ENCODE data around the gene HLA-A. TPM values are rescaled to one million over a fixed set of nuclear protein-coding genes. Genes with fewer than 3 reads are reported as not detected.

The HLA-A gene
- total and polyA plus RNA-seq, 2 of the 13 experiments (the other 11 are each of a cell fraction or from before 2014, with no cell fraction given), result 345 to 527 TPM

GRCh38 chr6:29908710-29909109 lies 33.6 kb upstream of the HLA-A start:
- 24% methylated on average over 5 of the region's 6 CpGs for WGBS (ENCODE audit: low lambda C conversion rate)
- H3K27ac ChIP-seq (ENCODE audit: extremely low read length, insufficient read depth, low read length), result peak overlapping the region; percentile 89
- in situ Hi-C loops (cut with HindIII; ENCODE audit: extremely low pct_ligation_motif_present, low pct_unique_long_range_greater_than_20kb) (no loop called here), intact Hi-C loops (cut with micrococcal nuclease; ENCODE audit: unreplicated experiment) (loop anchor here (1.0 to 5.0 kb wide), 2 partner anchors 34 to 59 kb away; partner anchors contain the start of gene HLA-A)
- no peaks in the 10 kb centered on the region for H3K79me2 ChIP-seq (ENCODE audit: insufficient read depth, low read length)
- H3K9ac ChIP-seq (ENCODE audit: insufficient read depth, low read depth, low read length), result peak overlapping the region; percentile 71
- ATAC-seq (peak; percentile 57), FAIRE-seq (no peak), DNase-seq (ENCODE audit: low spot score) (no peak)
- peak overlapping the region; percentile 85 for H3K4me2 ChIP-seq (ENCODE audit: low read depth, low read length)
- H3K27me3 ChIP-seq (ENCODE audit: control insufficient read depth in 1 of 2, insufficient read depth in 2 of 2, low read length in 2 of 2), result no peaks in the 10 kb centered on the region
- CTCF ChIA-PET (ENCODE audit: low intra/inter-chr PET ratio, low total read pairs), result no interaction called here
- peak overlapping the region in 2 of 3 experiments; percentile 43 to 65; a peak in 4 of 6 replicates for H3K4me3 ChIP-seq (replicated peaks in 1 of 3; ENCODE audit: insufficient read depth in 1 of 3, low read depth in 2 of 3, low read length in 3 of 3)
- TF ChIP-seq KDM5A (IDR thresholded peaks at IDR 0.05; ENCODE audit: borderline replicate concordance, low read length), result no peak
- no peak for TF ChIP-seq BCLAF1 (IDR thresholded peaks at IDR 0.05)
- TF ChIP-seq POGZ (CRISPR knock-in tag; IDR thresholded peaks at IDR 0.05), result no peak
- H2AFZ ChIP-seq (ENCODE audit: low read length), result no peak overlapping the region
- H3K9me3 ChIP-seq (ENCODE audit: low read length), result no peaks in the 10 kb centered on the region
- no TSS peak for BruUV-seq (replicated peaks)
- POLR2A ChIA-PET, result interaction anchor here (0.7 to 1.8 kb wide), 5 partner anchors 18 to 69 kb away, joined by 3 to 17 read pairs (median 4); no protein-coding TSS in a partner anchor
- H4K20me1 ChIP-seq (ENCODE audit: insufficient read depth, low read length), result no peaks in the 10 kb centered on the region
- H3K36me3 ChIP-seq (replicated peaks in 1 of 2; ENCODE audit: control insufficient read depth in 1 of 2, insufficient read depth in 2 of 2, low read length in 2 of 2), result no peaks in the 10 kb centered on the region
- H3K4me1 ChIP-seq (ENCODE audit: insufficient read depth, low read length), result peaks cover 88% of the 10 kb centered on the region

GRCh38 chr6:29909985-29910384 lies 32.3 kb upstream of the HLA-A start:
- Histone ChIP-seq H4K20me1 (ENCODE audit: insufficient read depth, low read length) (no peaks in the 10 kb centered on the region), H2AFZ (ENCODE audit: low read length) (no peak overlapping the region), H3K27ac (ENCODE audit: extremely low read length, insufficient read depth, low read length) (no peak overlapping the region), H3K4me2 (ENCODE audit: low read depth, low read length) (no peak overlapping the region), H3K9me3 (ENCODE audit: low read length) (no peaks in the 10 kb centered on the region), H3K27me3 (ENCODE audit: control insufficient read depth in 1 of 2, insufficient read depth in 2 of 2, low read length in 2 of 2) (no peaks in the 10 kb centered on the region), H3K4me1 (ENCODE audit: insufficient read depth, low read length) (peaks cover 79% of the 10 kb centered on the region), H3K79me2 (ENCODE audit: insufficient read depth, low read length) (no peaks in the 10 kb centered on the region), H3K9ac (ENCODE audit: insufficient read depth, low read depth, low read length) (no peak overlapping the region), H3K4me3 (replicated peaks in 1 of 3; ENCODE audit: insufficient read depth in 1 of 3, low read depth in 2 of 3, low read length in 3 of 3) (no peak overlapping the region), H3K36me3 (replicated peaks in 1 of 2; ENCODE audit: control insufficient read depth in 1 of 2, insufficient read depth in 2 of 2, low read length in 2 of 2) (no peaks in the 10 kb centered on the region)
- FAIRE-seq (no peak), DNase-seq (ENCODE audit: low spot score) (no peak), ATAC-seq (no peak)
- no TSS peak for BruUV-seq (replicated peaks)
- ChIA-PET CTCF (ENCODE audit: low intra/inter-chr PET ratio, low total read pairs) (no interaction called here), POLR2A (interaction anchor here (0.6 kb wide), 1 partner anchor 247 kb away, joined by 3 read pairs; no protein-coding TSS in a partner anchor)
- 4% methylated on average over 1 of the region's 1 CpG for WGBS (ENCODE audit: low lambda C conversion rate)
- TF ChIP-seq ZNF660 (CRISPR knock-in tag; IDR thresholded peaks at IDR 0.05; ENCODE audit: borderline replicate concordance, low read depth) (no peak), FOXA3 (CRISPR knock-in tag; IDR thresholded peaks at IDR 0.05) (peak; percentile 47), FOSL2 (CRISPR knock-in tag; IDR thresholded peaks at IDR 0.05) (peak; percentile 38), FOSL1 (CRISPR knock-in tag; IDR thresholded peaks at IDR 0.05; ENCODE audit: borderline replicate concordance) (peak; percentile 26; the same call in 1 of the 2 replicates), ZNF652 (CRISPR knock-in tag; IDR thresholded peaks at IDR 0.05; ENCODE audit: borderline replicate concordance, low read depth) (peak; percentile 66; the same call in 1 of the 2 replicates), HOXA5 (CRISPR knock-in tag; IDR thresholded peaks at IDR 0.05) (no peak)
- in situ Hi-C loops (cut with HindIII; ENCODE audit: extremely low pct_ligation_motif_present, low pct_unique_long_range_greater_than_20kb) (no loop called here), intact Hi-C loops (cut with micrococcal nuclease; ENCODE audit: unreplicated experiment) (loop anchor here (5.0 kb wide), 1 partner anchor 57 kb away; no protein-coding TSS in a partner anchor)

All from HepG2 (cell line).